Testis (tissue), 3 donors: Measurements from ENCODE around the gene HMCN2. TPM values are rescaled to one million over a fixed set of nuclear protein-coding genes. Genes with fewer than 3 reads are reported as not detected.
"Not testable (repeated sequence)": the region's sequence is repeated elsewhere in the genome, so short reads cannot be mapped to it uniquely, and the experiment has no call there.

ENCODE experiments used
- DNase-seq: peaks from one replicate; pipeline ENCODE4 v3.0.0-alpha.2; 2019
- H3K27ac ChIP-seq, 2 donors: fragments of 200-600 bp; sonication (generic); one replicate each; pipeline ENCODE4 v1.5.1; 2019
- H3K27me3 ChIP-seq: fragments of 200-600 bp; sonication (generic); one replicate; pipeline ENCODE4 v1.5.1; 2019
- H3K36me3 ChIP-seq: fragments of 200-600 bp; sonication (generic); one replicate; pipeline ENCODE4 v1.5.1; 2017; ENCODE audit warnings: low read depth; ENCODE audit errors: missing control alignments
- H3K4me1 ChIP-seq: fragments of 200-600 bp; sonication (generic); one replicate; pipeline ENCODE4 v1.5.1; 2019
- H3K4me3 ChIP-seq, 2 donors: fragments of 200-600 bp; sonication (generic); one replicate each; pipeline ENCODE4 v1.5.1; 2017 to 2019
- H3K9me3 ChIP-seq: fragments of 200-600 bp; sonication (generic); one replicate; pipeline ENCODE4 v1.5.1; 2017
- POLR2A ChIP-seq: fragments of 450-650 bp; IDR thresholded peaks from one replicate; pipeline ENCODE4 v1.6.1; 2017; ENCODE audit warnings: antibody characterized with exemption, mild to moderate bottlenecking, moderate library complexity
- WGBS, 2 donors: methylation state at CpG; one replicate each; pipeline ENCODE4 v1.1.5; 2018; 5-methylcytosine and 5-hydroxymethylcytosine counted together
- intact Hi-C: fragments of 100-400 bp; cut with DNase I; formaldehyde crosslinking; loops from one replicate; pipeline ENCODE4 v1.15.1; 2023; ENCODE audit warnings: low total_unique reads
- polyA plus RNA-seq: library from polyadenylated mRNA; stranded (reverse); fragments of 350-450 nt; fragmentation: Illumina TruSeq; extraction: RNeasy Lipid Tissue Mini Kit (QIAGEN cat#74804); gene quantifications from one replicate; pipeline ENCODE4 v1.2.3, GENCODE V29; 2014; ENCODE audit warnings: low read depth, low replicate concordance; ENCODE audit not compliant: insufficient read depth
- total RNA-seq, 2 donors: library from RNA; depleted of rRNA; stranded (reverse); fragments of >200 nt; gene quantifications; one replicate each; pipeline ENCODE4 v1.2.3, GENCODE V29; 2016
- TF ChIP-seq, protein P1 (sequence below), 3 experiments: fragments of 450-650 bp in 2 of 3; fragments of 200-600 bp in 1 of 3; sonication (generic) in 1 of 3; IDR thresholded peaks; one replicate each; pipeline ENCODE4 v1.5.1; 2016 to 2019; ENCODE audit warnings: antibody characterized with exemption in 3 of 3, mild to moderate bottlenecking in 2 of 3, moderate library complexity in 1 of 3

Gene HMCN2
- total and polyA plus RNA-seq, 3 donors from 2014 or later, result 10.2 to 17.7 (median 15.5) TPM

- no peak overlapping the region for H3K4me3 ChIP-seq
These were observed 9.6 kb downstream of the HMCN2 start for GRCh38 chr9:130275156-130275555.

DNA sequence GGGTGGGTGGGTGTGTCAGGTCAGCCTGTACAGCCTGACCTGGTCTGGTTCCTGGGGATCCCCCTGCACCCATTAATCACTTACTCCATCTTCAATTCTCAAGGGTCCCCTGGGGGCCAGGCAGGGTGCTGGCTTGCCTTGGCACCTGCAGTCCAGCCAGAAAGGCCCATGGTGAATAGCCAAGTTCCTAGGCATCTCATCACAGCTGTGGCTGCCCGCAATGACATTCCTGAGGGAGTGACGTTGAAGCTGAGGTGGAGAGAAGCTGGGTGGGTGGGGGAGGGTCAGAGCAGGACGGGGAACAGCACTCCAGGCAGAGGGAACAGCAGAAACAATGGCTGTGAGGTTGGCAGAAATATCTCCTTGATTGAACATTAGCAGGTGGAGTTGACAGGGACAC, 10.6 kb downstream of the HMCN2 start:
- H3K4me1 ChIP-seq, result no peaks in the 10 kb centered on the region
- no peak for DNase-seq
- H3K4me3 ChIP-seq, result no peak overlapping the region
- no peaks in the 10 kb centered on the region for H3K9me3 ChIP-seq
- H3K27ac ChIP-seq, result no peak overlapping the region
- 73 to 96% methylated on average over 2 to 3 of the region's 3 CpGs for WGBS, 2 donors
- no peaks in the 10 kb centered on the region for H3K27me3 ChIP-seq
- no peak for TF ChIP-seq POLR2A
- TF ChIP-seq, protein P1, sequence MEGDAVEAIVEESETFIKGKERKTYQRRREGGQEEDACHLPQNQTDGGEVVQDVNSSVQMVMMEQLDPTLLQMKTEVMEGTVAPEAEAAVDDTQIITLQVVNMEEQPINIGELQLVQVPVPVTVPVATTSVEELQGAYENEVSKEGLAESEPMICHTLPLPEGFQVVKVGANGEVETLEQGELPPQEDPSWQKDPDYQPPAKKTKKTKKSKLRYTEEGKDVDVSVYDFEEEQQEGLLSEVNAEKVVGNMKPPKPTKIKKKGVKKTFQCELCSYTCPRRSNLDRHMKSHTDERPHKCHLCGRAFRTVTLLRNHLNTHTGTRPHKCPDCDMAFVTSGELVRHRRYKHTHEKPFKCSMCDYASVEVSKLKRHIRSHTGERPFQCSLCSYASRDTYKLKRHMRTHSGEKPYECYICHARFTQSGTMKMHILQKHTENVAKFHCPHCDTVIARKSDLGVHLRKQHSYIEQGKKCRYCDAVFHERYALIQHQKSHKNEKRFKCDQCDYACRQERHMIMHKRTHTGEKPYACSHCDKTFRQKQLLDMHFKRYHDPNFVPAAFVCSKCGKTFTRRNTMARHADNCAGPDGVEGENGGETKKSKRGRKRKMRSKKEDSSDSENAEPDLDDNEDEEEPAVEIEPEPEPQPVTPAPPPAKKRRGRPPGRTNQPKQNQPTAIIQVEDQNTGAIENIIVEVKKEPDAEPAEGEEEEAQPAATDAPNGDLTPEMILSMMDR (IDR thresholded peaks at IDR 0.05), result no peak
- H3K36me3 ChIP-seq, result no peaks in the 10 kb centered on the region
- intact Hi-C loops, result no loop called here

More at GRCh38 chr9:130275156-130275555, 9.6 kb downstream of the HMCN2 start:
- 87 to 94% methylated on average over 9 of the region's 9 CpGs for WGBS, 2 donors
- intact Hi-C loops, result no loop called here
- no peak overlapping the region for H3K27ac ChIP-seq
- no peak for TF ChIP-seq POLR2A
- TF ChIP-seq, protein P1 (IDR thresholded peaks at IDR 0.05), result no peak
- H3K4me1 ChIP-seq, result no peaks in the 10 kb centered on the region
- H3K27me3 ChIP-seq, result no peaks in the 10 kb centered on the region
- H3K36me3 ChIP-seq, result no peaks in the 10 kb centered on the region
- no peak for DNase-seq
- no peaks in the 10 kb centered on the region for H3K9me3 ChIP-seq

- TF ChIP-seq, protein P1 (IDR thresholded peaks at IDR 0.05), result no peak
- no peak for TF ChIP-seq POLR2A
- no peak overlapping the region for H3K27ac ChIP-seq
- H3K4me1 ChIP-seq, result peaks cover under 1% of the 10 kb centered on the region
- no peaks in the 10 kb centered on the region for H3K36me3 ChIP-seq
- intact Hi-C loops, result no loop called here
- H3K27me3 ChIP-seq, result no peaks in the 10 kb centered on the region
- no peak overlapping the region for H3K4me3 ChIP-seq
- 76 to 80% methylated on average over 1 to 11 of the region's 11 CpGs for WGBS, 2 donors
- DNase-seq, result no peak
- H3K9me3 ChIP-seq, result no peaks in the 10 kb centered on the region
These were observed 11.4 kb downstream of the HMCN2 start for GRCh38 chr9:130276955-130277354.

DNA sequence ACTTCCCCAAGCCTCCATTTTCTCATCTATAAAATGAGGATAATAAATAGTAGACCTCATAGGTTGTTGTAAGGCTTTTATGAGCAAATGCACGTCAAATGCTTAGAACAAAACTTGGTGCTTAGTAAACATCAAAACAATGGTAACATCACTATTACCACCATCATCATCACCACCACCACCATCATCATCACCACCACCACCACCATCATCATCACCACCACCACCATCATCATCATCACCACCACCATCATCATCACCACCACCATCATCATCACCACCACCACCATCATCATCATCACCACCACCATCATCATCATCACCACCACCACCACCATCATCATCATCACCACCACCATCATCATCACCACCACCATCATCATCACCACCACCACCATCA, 12.0 kb downstream of the HMCN2 start:
- intact Hi-C loops, H3K9me3 ChIP-seq, H3K4me3 ChIP-seq, H3K27ac ChIP-seq, H3K36me3 ChIP-seq, H3K4me1 ChIP-seq, H3K27me3 ChIP-seq, DNase-seq: not testable (repeated sequence)
- WGBS, 2 donors, result 94 to 100% methylated on average over 1 of the region's 1 CpG

- H3K4me1 ChIP-seq, result peaks cover 5% of the 10 kb centered on the region
- no peak overlapping the region for H3K27ac ChIP-seq
- DNase-seq, result no peak
These were observed 18.1 kb downstream of the HMCN2 start for GRCh38 chr9:130283539-130284248.

More at GRCh38 chr9:130283539-130284248, 18.1 kb downstream of the HMCN2 start:
- no peaks in the 10 kb centered on the region for H3K27me3 ChIP-seq
- H3K9me3 ChIP-seq, result no peaks in the 10 kb centered on the region
- no peak overlapping the region for H3K4me3 ChIP-seq
- no peaks in the 10 kb centered on the region for H3K36me3 ChIP-seq
- intact Hi-C loops, result no loop called here
- 82 to 83% methylated on average over 4 of the region's 4 CpGs for WGBS, 2 donors
- TF ChIP-seq, protein P1 (IDR thresholded peaks at IDR 0.05), result no peak
- no peak for TF ChIP-seq POLR2A
